Stimulated activated CD8-positive, alpha-beta memory T cell treated with anti-CD3 and anti-CD28 coated beads, Interleukin-4, amount 100 ng/mL, for 24 hours (primary cell): Measurements from ENCODE around the gene R3HDM4.
"Not testable (repeated sequence)": the region's sequence is repeated elsewhere in the genome, so short reads cannot be mapped to it uniquely, and the experiment has no call there.

Source experiments
- DNase-seq: peaks from one replicate; pipeline ENCODE4 v3.0.0-alpha.2; 2020; ENCODE audit warnings: low read depth

Gene R3HDM4

DNA sequence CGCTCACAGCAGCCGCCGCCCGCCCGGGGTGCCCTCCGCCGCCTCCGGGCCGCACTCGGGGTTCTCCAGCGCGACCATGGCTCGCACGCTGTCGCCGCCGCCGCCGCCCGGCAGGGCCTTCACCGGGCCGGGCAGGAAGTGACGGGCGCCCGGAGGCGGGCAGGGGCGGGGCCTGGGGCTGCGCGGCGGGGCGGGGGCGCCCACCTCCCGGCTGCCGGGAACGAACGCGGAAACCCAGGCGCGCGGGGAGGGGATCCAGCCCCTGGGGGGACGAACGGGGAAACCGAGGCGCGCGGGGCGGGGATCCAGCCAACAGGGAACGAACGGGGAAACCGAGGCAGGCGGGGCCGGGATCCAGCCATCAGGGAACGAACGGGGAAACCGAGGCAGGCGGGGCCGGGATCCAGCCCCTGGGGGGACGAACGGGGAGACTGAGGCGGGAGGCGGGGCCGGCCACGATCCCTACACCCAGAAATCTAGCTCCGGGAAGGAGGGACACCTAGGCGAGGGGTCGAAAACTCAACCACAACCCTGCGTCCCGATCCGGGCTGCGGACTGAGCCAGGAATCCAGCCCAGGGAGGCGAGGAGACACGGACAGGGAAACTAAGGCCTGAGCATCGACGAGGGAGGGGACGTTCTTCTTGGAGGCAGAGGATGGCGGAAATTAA is at the start of gene R3HDM4:
TSS of gene R3HDM4 (minus strand) at position 140 of the 669 bp plus-strand sequence. CDS start at position 78, 62 bp downstream.
- peak; percentile 82 for DNase-seq

DNA sequence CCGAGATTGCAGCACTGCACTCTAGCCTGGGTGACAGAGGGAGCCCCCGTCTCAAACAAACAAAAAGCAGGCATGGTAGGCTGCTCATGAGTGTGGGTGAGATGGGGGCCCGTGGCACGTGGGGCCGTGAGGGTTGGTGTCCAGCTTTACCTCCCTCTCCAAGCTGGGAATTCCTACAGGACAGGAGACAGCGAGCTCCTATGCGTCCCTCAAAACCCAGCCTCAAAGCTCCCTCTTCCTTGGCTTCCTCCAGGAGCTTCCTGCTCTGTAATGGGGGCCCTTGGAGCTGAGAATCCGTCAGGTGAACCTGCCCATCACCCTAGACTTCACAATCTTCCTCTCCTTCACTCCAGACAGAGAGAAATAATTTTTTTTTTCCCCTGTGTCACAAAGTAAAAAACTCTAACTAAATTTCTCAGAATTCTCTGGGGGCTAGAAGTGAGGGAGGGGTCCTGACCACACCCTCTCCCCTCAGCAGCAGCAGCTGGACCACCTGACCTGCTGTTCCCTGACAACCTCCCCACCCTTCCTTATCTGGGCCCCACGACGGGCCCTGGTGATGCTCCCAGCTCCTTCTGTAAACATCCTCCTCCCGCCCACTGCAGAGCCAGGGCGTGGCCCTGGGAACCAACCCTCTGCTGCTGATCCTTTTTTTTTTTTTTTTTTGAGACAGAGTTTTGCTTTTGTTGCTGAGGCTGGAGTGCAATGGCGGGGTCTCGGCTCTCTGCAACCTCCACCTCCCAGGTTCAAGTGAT is 49.0 kb upstream of the R3HDM4 start:
- DNase-seq = no peak

DNA sequence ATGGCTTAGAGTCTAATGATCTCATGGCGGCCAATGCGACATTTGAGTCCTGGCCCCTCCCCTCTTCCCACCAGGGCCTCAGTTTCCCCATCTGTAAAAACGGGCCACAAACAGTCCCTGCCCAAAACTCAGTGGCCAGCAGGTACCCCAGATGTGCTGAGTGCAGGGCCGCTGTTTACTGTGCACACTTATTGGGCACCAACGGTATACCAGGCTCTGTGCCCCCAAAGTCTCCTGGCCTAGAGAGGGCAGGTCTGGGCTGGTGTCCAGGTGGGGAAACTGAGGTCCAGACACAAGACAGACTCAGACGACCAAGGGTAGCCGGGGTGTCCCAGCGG is 47.6 kb upstream of the R3HDM4 start:
- no peak for DNase-seq

DNA sequence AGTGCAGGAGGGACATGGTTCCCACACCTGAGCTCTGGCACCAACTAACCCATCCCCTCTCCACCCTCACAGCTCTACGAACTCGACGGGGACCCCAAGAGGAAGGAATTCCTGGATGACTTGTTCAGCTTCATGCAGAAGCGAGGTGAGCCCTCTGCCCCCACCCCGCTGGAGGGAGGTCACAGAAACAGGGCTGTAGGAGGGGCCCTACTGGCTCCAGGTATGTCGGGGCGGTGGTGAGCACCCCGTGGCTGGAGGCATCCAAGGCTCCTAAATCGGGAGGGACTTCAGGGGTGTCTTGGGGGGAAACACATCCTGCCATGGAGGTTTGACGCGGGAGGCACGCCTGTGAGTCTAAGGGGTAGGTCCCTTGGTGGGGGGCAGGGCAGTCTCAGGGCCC is 47.0 kb upstream of the R3HDM4 start:
- no peak for DNase-seq

DNA sequence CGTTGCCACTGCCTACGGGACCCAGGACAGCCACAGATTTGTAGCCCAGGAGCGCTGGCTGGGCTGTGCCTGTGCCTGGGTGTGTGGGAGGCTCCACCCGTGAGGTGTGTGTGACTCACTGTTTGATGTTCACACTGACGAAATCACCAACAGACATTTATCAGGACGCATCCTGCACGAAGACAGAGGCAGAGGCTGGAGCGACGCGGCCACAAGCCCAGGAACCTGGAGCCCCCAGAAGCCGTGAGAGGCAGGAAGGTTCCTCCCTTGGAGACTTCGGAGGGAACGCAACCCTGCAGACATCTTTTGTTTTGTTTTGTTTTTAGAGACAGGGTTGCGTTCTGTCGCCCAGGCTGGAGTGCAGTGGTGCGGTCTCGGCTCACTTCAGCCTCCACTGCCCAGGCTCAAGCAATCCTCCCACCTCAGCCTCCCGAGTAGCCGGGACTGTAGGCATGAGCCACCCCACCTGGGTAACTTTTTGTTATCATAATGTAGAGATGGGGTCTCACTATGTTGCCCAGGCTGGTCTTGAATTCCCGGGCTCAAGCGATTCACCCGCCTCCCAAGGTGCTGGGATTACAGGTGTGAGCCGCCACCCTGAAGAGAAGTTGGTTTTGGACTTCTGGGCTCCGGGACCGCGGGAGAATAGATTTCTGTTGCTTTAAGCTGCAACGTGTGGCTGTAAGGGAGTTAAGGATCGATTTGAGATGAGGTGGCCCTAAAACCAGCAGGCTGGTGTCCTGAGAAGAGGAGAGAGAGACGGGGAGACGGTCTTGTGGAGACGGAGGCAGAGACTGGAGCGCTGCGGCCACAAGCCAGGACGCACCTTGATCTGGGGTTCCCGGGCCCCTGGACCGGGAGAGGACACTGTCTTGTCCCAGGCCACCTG is 46.2 kb upstream of the R3HDM4 start:
- DNase-seq = peak; percentile 31

DNA sequence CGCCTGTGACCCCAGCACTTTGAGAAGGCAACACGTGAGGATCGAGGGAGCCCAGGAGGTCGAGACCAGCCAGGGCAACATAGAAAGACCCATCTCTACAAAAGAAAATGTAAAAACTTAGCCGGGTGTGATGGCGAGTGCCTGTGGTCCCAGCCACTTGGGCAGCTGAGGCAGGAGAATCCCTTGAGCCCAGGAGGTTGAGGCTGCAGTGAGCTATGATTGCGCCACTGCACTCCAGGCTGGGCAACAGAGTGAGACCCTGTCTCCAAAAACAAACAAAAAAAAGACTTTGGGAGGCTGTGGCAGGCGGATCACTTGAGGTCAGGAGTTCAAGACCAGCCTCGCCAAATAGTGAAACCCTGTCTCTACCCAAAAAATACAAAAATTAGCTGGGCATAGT is 44.6 kb upstream of the R3HDM4 start:
- DNase-seq = not testable (repeated sequence)

DNA sequence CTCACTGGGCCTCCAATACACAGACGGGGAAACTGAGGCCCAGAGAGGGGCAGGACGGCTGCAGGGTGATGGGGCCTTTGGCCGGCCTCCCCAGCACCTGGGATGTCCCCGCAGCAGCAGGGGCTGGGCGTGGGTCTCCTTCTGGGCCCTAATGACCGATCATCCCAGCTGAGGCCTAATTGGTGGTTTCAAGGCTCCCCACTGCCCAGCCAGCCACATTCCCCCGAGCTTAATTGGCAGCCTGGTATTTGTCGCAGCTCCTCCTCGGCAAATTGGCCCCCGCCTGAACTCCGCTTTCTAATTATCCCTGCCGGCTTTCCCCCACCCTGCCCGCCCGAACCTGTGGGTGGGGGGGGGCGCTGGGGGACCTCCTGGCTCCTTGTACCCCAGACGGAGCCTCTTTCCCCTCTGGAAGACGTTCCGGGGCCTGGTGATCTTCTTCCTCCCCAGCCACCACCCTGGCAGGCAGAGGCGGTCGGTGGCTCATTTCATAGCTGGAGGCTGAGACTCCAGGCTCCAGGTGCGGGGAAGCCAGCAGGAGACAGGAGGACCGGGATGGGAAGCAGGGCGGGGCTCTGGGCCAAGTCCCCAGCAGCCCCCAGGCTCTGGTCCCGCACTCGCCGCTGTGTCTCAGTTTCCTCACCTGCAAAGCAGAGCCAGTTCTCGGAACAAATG is 43.9 kb upstream of the R3HDM4 start:
- DNase-seq = no peak

DNA sequence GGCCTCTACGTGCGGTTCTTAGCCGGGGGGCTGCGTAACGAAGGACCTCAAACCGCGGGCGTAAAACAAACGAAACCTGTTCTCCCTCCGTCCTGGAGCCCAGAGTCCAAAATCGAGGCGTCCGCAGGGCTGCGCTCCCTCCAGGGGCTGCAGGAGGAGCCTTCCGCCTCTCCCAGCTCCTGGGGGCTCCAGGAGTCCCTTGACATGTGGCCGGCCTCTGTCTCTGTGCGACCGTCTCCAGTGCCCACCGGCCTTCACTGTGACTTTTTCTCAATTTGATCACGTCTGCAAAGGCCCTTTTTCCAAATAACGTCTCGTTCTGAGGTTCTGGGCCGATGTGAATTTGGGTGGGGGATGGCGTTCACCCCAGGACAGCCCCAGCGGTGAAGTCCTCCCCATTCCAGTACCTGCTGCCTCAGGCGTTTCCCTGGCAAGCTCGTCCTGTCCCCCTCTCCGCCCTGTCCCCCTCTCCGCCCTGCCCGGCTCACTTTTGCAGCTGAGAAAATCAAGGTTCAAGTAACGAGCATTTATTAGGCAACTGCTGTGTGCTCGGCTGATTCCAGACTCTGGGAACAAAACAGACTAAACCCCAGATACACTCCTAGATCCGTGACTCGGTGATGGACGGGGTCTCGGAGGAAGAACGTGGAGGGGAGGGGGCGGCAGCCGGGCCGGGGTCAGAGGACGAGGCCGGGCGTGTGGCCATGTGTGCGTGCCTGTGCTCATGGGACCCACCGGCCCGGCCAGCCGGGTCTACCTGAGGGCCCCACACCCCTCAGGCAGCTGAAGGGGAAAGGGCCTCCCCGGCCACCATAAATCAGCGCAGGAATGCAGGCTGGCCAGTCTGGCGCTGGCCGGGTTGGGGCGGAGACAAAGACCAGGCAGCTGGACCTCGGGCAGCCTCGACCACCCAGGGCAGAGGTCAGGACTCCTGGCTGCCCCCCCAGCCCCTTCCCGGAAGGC is 43.1 kb upstream of the R3HDM4 start:
- no peak for DNase-seq

DNA sequence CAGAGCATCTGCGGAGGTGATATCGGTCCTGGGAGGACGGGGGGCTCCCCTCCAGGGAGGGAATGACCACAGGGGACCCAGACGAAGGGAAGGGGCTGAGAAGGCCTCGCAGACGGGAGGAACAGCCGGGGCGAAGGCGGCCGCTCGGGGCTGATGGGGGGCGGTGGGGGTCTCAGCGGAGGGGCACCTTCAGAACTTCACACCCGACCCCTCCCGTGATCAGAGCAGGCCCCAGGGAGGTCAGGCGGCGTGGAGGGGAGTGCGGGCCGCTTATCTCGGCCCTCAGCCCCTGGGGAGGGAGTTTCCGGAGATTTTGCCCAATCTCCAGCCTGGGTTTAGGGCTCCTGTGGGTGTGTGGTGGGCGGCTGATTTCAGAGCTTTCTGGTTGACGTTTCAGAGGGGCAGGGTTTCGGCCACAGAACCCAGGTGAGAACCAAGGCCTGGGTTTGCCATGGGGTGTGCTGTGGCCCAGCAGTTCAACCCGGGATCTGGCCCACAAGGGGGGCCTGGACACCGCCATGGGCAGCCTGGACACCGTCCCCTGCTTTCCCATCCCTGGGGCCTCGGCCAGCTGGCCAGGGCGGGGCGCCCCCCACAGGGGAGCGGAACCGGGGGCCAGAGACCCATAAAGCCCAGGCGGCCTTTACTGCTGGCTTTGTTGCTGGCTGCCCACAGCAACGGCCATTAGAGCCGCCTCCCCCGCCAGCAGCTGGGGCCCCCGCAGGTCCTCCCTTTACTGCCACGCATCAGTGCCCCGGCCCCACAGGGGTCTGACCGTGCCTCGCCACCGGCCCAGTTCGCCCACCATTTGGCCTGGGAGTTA is 41.9 kb upstream of the R3HDM4 start:
- no peak for DNase-seq

DNA sequence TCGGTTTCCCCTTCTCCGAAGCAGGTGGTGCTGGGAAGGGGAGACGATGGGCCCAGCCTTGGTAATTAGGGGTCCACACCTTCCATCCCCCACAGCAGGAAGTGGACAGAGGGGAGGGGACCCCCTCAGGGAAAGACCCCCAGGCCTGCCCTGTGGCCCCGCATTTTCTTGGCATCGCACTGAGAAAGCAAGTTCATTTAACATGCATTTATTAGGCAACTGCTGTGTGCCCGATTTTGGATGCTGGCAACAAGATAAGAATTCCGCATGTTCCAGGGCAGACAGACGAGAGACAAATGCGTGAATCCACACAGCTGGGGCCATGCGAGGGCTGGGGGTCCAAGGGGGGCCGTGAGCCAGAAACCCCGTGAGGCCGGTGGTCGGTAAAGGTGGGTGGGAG is 41.3 kb upstream of the R3HDM4 start:
- DNase-seq = no peak

DNA sequence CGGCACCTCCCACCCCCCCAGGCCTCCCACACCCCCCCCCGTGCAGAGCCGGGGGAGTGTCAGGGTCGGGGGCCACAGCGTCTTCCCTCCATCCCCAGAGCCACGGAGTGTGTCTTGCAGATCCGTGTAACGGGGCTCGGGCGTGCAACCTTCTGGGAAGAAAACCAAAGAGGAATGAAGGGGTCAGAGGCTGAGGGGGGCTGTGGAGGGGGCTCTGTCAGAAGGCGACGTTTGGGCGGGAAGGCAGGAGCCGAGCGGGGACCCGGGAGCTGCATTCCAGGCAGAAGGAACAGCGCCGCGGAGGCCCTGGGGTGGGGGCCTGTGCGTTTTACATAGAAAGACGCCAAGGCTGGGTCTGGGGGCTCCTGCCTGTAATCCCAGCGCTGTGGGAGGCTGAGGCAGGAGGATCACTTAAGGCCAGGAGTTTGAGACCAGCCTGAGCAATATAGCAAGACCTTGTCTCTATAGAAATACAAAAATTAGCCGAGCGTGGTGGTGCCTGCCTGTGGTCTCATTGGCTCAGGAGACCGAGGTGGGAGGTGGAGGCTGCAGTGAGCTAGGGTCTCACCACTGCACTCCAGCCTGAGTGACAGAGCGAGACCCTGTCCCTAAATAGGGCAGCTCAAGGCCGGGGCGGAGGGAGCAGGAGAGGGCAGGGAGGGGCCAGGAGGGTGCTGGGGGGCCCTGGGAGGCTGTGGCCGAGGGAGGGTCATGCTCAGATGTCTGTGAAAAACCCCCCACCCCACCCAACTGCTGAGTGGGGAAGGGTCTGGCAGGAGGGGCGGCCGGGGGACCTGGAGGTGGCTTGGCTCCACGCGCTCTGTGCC is 40.6 kb upstream of the R3HDM4 start:
- no peak for DNase-seq

DNA sequence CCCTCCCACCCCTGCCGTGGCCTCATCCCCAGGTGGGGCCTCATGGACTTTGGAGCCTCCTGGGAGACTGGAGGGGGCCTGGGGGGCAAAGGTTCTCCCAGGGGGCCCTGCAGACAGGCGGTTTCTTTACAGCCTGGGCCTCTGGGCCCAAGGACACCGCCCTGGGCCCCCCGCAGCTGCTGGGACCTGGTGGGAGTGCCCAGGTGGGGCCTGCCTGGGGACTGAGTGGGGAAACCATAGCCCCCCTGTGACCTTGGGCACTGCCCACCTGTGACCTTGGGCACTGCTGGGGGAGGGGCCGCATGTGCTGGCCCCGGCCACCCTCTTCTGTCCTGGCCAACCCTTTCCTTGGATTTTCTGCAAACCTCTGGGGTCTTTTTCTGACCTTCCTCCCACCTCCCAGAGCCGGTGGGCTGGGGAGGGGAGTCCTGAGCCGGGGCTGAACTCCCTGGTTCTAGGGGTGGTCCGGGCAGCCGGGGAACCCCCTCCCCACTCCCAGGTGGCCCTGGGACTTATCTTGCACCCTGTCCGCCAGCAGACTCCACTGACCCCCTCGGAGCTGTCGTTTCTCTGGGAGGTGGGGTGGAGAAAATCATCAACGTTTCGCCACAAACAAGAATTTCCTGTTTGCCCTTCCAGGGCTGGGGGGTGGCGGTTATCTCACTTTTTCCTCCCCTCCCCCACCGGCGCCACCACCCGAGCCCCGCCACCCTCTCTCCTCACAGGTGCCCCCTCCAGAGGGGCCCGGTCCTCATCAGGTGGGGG is 39.8 kb upstream of the R3HDM4 start:
- DNase-seq = no peak

DNA sequence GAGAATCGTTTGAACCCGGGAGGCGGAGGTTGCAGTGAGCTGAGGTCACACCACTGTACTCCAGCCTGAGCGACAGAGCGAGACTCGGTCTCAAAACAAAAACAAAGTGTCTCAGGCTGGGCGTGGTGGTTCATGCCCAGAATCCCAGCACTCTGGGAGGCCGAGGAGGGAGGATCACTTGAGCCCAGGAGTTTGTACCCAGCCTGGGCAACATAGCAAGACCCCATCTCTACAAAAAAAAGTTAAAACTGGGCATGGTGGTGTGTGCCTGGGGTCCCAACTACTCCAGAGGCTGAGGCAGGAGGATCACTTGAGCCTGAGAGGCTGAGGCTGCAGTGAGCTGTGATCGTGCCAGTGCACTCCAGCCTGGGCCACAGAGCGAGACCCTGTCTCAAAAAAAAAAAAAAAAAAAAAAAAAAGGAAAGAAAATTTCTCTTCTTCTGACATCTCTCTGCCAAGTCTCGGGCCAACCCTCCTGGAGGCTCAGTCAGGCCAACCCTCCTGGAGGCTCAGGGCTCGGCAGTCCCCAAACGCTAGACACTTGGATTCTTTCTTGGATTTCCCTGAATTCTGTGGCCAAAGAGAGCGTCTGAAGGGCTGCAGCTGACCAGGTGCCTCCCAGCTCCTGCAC is 39.1 kb upstream of the R3HDM4 start:
- no peak for DNase-seq

DNA sequence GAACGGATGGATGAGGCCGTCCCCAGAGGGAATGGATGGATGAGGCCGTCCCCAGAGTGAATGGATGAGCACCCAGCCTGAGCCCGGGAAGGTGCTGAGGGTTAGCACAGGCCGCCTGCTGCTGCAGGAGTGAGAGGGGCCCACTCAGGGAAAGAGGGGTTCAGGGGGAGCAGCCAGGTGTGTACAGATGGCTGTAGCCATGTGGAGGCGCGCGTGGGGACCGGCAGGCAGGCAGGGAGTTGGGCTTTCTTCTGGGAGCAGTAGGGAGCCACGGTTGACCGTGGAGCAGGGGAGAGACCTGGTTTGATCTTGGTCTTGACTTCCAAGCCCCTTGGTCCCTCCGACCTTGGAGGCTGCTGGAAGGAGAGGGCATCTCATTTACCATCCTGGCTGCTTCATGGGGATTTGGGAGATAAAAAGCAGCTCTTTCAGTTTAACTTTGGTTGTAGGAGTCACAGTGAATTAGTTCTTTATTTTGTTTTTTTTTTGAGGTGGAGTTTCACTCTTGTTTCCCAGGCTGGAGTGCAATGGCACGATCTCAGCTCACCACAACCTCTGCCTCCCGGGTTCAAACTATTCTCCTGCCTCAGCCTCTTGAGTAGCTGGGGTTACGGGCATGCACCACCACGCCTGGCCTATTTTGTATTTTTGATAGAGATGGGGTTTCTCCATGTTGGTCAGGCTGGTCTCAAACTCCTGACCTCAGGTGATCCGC is 37.5 kb upstream of the R3HDM4 start:
- DNase-seq = no peak

DNA sequence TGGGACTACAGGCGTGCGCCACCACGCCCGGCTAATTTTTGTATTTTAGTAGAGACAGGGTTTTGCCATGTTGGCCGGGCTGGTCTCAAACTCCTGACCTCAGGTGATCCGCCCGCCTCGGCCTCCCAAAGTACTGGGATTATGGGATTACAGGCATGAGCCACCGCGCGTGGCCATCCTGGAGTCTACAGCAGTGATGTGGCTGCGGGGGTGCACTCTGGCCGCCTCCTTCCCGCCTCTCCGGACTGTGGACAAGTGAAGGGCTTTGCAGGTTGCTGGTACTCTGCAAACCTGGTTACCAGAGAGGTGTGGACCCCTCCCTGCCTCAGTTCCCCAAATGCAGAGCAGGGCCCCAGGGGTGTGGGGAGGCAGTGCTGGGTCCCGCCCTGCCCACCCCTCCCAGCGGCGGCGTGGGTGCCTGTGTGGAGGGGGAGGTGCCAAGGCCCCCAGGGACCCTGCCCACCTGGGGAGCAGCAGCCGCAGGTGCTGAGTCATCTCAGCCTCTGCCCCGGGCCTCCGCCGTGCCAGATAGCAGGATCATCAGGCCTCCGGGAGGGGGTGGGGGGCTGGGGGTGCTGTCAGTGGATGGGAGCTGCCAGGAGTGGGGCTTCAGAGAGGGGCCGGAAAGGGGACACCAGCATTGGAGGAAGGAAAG is 36.0 kb upstream of the R3HDM4 start:
- DNase-seq = no peak

DNA sequence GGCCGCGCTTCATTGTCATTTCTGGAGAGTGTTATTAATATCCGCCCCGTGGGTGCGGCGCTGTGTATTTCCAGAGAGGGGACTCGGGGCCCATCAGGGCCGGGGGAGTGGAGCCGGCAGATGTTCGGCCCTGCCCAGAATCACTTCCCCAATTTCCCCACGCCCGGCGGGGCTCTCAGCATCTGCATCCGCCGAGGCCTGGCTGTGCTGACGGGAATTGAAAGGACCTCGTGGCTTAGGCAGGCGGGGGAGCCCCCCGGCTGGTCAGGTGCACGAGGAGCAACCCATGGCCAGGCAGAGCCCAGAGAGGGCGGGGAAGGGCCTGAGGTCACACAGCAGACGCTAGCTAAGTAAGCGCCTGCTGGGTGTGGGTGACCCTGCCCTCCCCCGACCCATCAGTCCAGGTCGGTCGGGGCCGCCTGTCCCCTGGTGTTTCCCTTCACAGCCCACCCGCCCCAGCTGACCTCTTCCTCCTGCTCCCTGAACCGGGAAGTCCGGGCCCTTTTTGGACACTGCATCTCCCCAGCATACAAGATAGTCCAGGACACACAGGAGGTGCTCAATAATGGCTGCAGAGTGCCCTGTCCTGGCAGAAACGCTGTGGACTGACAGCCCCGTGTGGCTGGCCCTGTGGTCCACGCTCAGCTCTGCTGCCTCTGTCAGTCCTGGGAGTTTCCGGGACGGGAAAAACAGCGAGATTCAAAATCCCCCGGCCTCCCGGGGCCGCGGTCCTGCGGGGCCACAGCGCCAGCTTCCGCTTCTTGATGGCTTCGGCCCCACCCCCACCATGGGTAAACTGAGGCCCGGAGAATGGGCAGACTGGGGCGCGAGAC is 34.9 kb upstream of the R3HDM4 start:
- no peak for DNase-seq
